ENCODE results near the gene RHBDD2. TPM values are rescaled to one million over a fixed set of nuclear protein-coding genes. Genes with fewer than 3 reads are reported as not detected.
A peak's percentile ranks its signal among the peaks of the same experiment; 100 is the strongest.

The RHBDD2 gene
- total and polyA plus RNA-seq, 9 of the 15 experiments (the other 6 are each of a cell fraction or from before 2014, with no cell fraction given): 3.3 to 36.7 (median 17.9) TPM

DNA sequence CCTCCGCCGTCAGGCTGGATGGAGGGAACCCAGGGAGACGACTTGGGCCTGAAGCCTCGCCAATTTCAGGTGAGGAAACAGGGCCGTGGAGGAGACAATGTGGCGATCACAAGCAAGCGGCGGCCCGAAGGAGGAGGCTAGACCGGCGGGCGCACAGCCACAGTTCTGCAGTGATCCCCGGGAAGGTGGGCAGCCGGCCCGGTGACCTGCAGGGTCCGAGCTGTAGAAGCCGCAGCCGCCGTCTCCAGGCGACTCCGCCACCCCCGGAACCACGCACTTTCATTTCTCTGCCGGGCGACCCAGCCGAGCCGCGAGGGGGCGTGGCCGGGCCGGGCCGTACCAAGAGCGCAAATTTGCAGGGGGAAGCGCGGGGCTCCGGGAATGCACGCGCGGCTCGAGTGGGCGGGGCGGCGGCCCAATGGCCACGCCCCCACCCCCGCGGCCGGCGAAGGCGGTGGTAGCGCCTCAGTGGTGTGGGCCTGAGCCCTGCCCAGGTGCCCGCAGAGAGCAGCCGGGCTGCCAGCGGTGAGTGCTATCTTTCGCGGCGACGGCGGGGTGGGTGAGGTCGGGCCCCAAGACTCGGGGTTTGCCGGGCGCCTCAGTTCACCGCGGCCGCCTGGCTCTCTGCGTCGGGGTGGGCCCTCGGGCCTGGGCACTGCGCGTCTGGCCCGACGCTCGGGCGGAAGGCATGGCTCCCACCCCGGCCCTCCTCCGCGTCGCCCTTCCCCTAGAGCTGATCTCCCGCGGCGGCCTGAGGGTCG lies 36.0 kb downstream of the RHBDD2 start, which contains the start of gene POR (continued):
- TF ChIP-seq, protein P1, sequence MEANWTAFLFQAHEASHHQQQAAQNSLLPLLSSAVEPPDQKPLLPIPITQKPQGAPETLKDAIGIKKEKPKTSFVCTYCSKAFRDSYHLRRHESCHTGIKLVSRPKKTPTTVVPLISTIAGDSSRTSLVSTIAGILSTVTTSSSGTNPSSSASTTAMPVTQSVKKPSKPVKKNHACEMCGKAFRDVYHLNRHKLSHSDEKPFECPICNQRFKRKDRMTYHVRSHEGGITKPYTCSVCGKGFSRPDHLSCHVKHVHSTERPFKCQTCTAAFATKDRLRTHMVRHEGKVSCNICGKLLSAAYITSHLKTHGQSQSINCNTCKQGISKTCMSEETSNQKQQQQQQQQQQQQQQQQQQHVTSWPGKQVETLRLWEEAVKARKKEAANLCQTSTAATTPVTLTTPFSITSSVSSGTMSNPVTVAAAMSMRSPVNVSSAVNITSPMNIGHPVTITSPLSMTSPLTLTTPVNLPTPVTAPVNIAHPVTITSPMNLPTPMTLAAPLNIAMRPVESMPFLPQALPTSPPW (CRISPR knock-in tag; IDR thresholded peaks at IDR 0.05): peak; percentile 84
- no peak for TF ChIP-seq ZNF57 (CRISPR knock-in tag; IDR thresholded peaks at IDR 0.05)
- TF ChIP-seq, protein P2, sequence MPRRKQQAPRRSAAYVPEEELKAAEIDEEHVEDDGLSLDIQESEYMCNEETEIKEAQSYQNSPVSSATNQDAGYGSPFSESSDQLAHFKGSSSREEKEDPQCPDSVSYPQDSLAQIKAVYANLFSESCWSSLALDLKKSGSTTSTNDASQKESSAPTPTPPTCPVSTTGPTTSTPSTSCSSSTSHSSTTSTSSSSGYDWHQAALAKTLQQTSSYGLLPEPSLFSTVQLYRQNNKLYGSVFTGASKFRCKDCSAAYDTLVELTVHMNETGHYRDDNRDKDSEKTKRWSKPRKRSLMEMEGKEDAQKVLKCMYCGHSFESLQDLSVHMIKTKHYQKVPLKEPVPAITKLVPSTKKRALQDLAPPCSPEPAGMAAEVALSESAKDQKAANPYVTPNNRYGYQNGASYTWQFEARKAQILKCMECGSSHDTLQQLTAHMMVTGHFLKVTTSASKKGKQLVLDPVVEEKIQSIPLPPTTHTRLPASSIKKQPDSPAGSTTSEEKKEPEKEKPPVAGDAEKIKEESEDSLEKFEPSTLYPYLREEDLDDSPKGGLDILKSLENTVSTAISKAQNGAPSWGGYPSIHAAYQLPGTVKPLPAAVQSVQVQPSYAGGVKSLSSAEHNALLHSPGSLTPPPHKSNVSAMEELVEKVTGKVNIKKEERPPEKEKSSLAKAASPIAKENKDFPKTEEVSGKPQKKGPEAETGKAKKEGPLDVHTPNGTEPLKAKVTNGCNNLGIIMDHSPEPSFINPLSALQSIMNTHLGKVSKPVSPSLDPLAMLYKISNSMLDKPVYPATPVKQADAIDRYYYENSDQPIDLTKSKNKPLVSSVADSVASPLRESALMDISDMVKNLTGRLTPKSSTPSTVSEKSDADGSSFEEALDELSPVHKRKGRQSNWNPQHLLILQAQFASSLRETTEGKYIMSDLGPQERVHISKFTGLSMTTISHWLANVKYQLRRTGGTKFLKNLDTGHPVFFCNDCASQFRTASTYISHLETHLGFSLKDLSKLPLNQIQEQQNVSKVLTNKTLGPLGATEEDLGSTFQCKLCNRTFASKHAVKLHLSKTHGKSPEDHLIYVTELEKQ (CRISPR knock-in tag; IDR thresholded peaks at IDR 0.05): peak; percentile 45; the same call in 1 of the 2 replicates
- TF ChIP-seq KDM5B (IDR thresholded peaks at IDR 0.05; ENCODE audit: insufficient replicate concordance, low read depth, low read length): peak; percentile 99
- TF ChIP-seq, protein P3, sequence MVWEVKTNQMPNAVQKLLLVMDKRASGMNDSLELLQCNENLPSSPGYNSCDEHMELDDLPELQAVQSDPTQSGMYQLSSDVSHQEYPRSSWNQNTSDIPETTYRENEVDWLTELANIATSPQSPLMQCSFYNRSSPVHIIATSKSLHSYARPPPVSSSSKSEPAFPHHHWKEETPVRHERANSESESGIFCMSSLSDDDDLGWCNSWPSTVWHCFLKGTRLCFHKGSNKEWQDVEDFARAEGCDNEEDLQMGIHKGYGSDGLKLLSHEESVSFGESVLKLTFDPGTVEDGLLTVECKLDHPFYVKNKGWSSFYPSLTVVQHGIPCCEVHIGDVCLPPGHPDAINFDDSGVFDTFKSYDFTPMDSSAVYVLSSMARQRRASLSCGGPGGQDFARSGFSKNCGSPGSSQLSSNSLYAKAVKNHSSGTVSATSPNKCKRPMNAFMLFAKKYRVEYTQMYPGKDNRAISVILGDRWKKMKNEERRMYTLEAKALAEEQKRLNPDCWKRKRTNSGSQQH (CRISPR knock-in tag; IDR thresholded peaks at IDR 0.05): peak; percentile 81; the same call in 1 of the 2 replicates
- peak; percentile 99 for TF ChIP-seq KLF13 (tag; IDR thresholded peaks at IDR 0.05; ENCODE audit: borderline replicate concordance, low read depth)
- TF ChIP-seq CXXC5 (CRISPR knock-in tag; IDR thresholded peaks at IDR 0.05): peak; percentile 98
- peak; percentile 91 to 99 for TF ChIP-seq TEAD1 (CRISPR knock-in tag; IDR thresholded peaks at IDR 0.05)
- no peak for TF ChIP-seq ARID2 (IDR thresholded peaks at IDR 0.05)
- TF ChIP-seq MYC (IDR thresholded peaks at IDR 0.05; ENCODE audit: low read depth, low read length): peak; percentile 90
- TF ChIP-seq MYC (CRISPR knock-in tag; IDR thresholded peaks at IDR 0.05; ENCODE audit: borderline replicate concordance, low read depth): peak; percentile 75; the same call in 1 of the 2 replicates
- peak; percentile 29; the same call in 1 of the 2 replicates for TF ChIP-seq TCF3 (CRISPR knock-in tag; IDR thresholded peaks at IDR 0.05)
- peak; percentile 65; the same call in 1 of the 2 replicates for TF ChIP-seq HCFC1 (IDR thresholded peaks at IDR 0.05; ENCODE audit: low read depth, low read length)
- 0 out of 4 replicates have a peak, but pooled peaks of 1 of the 2 experiments have one; percentile 36 for TF ChIP-seq ETV6 (IDR thresholded peaks at IDR 0.05; ENCODE audit: borderline replicate concordance in 1 of 2, low read depth in 2 of 2, low read length in 1 of 2)
- peak; percentile 77; the same call in 1 of the 2 replicates for TF ChIP-seq ETV6 (CRISPR knock-in tag; IDR thresholded peaks at IDR 0.05; ENCODE audit: borderline replicate concordance)
- peak; percentile 100 for TF ChIP-seq HNRNPL (IDR thresholded peaks at IDR 0.05; ENCODE audit: low read depth, low read length)
- TF ChIP-seq, protein P4, sequence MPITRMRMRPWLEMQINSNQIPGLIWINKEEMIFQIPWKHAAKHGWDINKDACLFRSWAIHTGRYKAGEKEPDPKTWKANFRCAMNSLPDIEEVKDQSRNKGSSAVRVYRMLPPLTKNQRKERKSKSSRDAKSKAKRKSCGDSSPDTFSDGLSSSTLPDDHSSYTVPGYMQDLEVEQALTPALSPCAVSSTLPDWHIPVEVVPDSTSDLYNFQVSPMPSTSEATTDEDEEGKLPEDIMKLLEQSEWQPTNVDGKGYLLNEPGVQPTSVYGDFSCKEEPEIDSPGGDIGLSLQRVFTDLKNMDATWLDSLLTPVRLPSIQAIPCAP (CRISPR knock-in tag; IDR thresholded peaks at IDR 0.05; ENCODE audit: borderline replicate concordance): no peak

All from K562 (cell line).